ENCODE results near the gene BMP6.

Gene BMP6

DNA sequence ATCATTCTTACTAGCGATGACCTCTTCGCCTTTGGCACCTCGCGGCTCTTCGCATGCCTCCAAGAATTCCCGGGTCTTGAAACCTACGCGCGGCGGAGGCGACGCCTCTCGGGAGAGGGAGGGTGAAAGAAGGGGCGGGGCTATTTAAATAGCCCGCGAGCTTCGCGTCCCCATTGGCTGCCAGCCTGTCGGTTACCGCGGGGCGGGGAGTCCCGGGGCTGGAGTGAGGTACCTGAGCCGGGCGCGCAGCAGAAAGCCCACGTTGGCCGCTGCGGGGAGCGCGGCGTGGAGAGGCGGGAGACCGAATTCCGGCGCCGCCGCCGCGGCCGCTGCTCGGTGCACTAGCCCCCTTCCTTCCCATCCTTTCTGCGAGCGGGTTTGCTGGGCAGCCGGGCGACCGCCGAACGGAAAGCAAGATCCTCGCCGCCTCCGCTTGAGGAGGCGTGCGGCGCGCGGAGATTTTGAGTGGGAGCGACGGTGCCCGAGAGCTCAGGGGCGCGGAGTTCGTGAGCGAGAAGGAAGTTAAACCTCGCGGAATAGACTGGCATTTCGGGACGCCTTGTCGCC is at the start of gene BMP6:
Gene BMP6 (plus strand): TSS at position 251 of the 567 bp plus-strand sequence. CDS start 857 bp downstream, outside the sequence.
- H3K9me3 Mint-ChIP-seq: no peaks in the 10 kb centered on the region
- H3K4me1 Mint-ChIP-seq: peaks cover 34% of the 10 kb centered on the region
- peak; percentile 74 for ATAC-seq
- peaks cover 90% of the 10 kb centered on the region for H3K27me3 Mint-ChIP-seq
- DNase-seq: peak; percentile 49 to 63
- peak within 1 kb of the TSS; percentile 78 to 90 for H3K4me3 Mint-ChIP-seq
- H3K27ac Mint-ChIP-seq: no peak within 1 kb of the TSS

DNA sequence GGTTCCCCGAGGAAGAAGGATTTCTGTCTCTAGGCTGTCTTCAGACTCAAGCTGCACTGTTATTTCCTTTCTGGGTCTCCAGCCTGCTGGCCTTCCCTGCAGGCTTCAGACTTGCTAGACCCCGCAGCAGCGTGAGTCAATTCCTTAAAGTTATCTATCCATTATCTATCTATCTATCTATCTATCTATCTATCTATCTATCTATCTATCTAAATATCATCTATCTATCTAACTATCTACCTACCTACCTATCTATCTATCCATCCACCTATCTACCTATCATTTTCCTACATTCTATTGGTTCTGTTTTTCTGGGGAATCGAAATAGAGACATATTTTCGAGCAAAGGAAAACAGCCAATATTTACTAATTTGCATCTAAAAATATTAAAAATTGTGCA is 48.7 kb upstream of the BMP6 start:
- no peak for DNase-seq
- no peak for ATAC-seq
- H3K27me3 Mint-ChIP-seq: peaks cover 29% of the 10 kb centered on the region

DNA sequence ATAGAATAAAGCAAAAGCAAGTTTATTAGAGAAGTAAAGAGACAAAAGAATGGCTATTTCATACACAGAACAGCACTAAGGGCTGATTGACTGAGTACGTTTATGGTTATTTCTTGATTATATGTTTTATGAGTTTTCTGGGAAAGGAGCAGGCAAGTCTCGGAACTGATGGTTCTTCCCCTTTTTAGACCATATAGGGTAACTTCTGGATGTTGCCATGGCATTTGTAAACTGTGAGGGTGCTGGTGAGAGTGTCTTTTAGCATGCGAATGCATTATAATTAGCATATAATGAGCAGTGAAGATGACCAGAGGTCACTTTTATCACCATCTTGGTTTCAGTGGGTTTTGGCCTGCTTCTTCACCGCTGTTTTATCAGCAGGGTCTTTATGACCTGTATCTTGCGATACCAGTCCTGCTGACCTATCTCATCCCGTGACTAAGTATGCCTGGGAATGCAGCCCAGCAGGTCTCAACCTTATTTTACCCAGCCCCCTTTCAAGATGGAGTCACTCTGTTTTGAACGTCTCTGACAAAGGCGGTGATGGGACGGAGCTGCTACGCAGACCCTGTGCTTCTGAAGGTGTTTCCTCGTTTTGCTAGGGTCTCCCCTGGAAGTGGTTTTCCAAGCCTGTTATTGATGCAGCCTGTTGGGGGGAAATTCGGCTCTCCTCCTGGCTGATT is 45.4 kb upstream of the BMP6 start:
- no peak for ATAC-seq
- H3K27ac Mint-ChIP-seq: no peak overlapping the region
- H3K4me3 Mint-ChIP-seq: no peak overlapping the region
- H3K27me3 Mint-ChIP-seq: peaks cover 29% of the 10 kb centered on the region
- H3K4me1 Mint-ChIP-seq: no peaks in the 10 kb centered on the region
- no peak for DNase-seq
- H3K9me3 Mint-ChIP-seq: no peaks in the 10 kb centered on the region

More for the DNA sequence above, 48.7 kb upstream of the BMP6 start:
- H3K4me1 Mint-ChIP-seq: no peaks in the 10 kb centered on the region
- no peak overlapping the region for H3K27ac Mint-ChIP-seq
- H3K9me3 Mint-ChIP-seq: no peaks in the 10 kb centered on the region
- H3K4me3 Mint-ChIP-seq: no peak overlapping the region

DNA sequence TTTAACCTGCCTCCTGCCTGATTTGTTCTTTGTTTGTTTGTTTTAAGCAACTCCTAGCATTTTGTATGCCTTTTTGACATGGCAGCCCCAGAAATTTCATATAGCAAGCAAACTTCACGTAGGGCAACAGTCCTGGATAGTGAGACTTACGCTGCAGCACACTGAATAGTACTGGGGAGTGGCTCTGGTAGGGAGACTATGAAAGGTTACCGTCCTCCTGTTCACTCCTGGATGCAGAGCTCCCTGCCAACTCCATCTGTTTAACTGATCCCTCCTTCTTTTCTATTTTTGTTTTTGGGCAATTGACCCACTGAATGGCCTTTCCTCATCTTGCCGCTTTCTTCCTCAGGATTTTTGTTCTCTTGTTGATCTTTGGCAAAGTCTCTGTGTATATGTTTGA is 44.5 kb upstream of the BMP6 start:
- H3K4me1 Mint-ChIP-seq: no peaks in the 10 kb centered on the region
- no peaks in the 10 kb centered on the region for H3K9me3 Mint-ChIP-seq
- H3K27ac Mint-ChIP-seq: no peak overlapping the region
- H3K4me3 Mint-ChIP-seq: no peak overlapping the region
- ATAC-seq (no peak), DNase-seq (no peak)
- H3K27me3 Mint-ChIP-seq: peaks cover 29% of the 10 kb centered on the region

DNA sequence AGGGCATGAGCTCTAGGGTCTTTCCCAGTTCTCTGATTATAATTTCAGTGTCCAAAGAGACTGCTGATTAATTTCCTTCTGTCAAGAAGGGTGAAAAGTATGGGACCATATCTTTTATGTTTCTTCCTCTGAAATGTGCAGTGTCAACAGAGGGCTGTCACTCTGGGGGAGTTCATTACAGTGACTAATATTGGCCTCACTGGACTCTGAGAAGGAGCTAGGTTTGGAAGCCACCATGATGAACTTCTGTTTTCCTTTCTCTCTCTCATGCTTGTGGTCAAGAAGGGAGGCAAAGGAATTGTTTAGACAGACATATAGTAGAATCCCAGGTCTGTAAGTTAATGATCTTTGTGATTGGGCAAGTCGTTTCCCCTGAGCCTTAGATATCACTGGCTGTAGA is 41.8 kb upstream of the BMP6 start:
- DNase-seq (no peak), ATAC-seq (no peak)
- Mint-ChIP-seq H3K27ac (no peak overlapping the region), H3K4me3 (no peak overlapping the region), H3K4me1 (no peaks in the 10 kb centered on the region), H3K9me3 (no peaks in the 10 kb centered on the region), H3K27me3 (peaks cover 35% of the 10 kb centered on the region)

DNA sequence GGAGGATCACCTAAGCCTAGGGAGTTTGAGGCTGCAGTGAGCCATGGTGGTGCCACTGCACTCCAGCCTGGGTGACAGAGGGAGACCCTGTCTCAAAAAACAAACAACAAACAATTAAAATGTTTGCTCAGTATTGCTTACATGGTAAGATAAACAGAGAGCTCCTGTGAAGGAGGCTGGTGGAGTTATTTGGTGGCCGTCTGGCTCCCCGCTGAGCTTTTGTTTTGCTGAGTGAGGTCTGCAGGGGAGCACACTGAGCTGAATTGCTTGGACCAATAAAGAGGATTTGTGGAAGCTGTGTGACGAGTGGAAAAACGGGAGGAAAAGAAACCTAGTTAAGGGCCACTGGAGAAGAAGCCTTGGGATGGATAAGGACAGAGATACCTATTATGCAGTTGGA is 41.1 kb upstream of the BMP6 start:
- no peak overlapping the region for H3K27ac Mint-ChIP-seq
- peaks cover 37% of the 10 kb centered on the region for H3K27me3 Mint-ChIP-seq
- H3K4me1 Mint-ChIP-seq: no peaks in the 10 kb centered on the region
- no peak for DNase-seq
- H3K9me3 Mint-ChIP-seq: no peaks in the 10 kb centered on the region
- no peak overlapping the region for H3K4me3 Mint-ChIP-seq
- no peak for ATAC-seq

DNA sequence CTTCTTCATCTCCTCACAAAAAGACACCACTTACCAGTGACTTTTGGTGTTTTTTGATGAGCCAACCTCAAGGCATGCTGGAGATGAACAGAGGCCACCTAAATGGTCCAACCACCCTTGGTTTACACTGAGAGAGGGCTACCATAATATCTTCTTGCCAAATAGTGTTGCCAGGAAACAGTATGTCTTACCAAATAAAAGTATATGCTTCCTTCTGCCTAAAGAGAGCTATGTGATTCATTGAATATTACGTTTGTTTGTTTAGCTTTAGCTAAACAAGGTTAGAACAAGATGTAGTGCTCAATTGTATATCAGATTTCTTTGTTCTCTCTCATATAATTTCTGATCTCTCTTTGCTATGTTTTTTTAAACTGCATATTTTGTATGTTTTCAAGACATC is 40.6 kb upstream of the BMP6 start:
- Mint-ChIP-seq H3K9me3 (no peaks in the 10 kb centered on the region), H3K4me3 (no peak overlapping the region), H3K27me3 (peaks cover 37% of the 10 kb centered on the region), H3K27ac (no peak overlapping the region), H3K4me1 (no peaks in the 10 kb centered on the region)
- DNase-seq (no peak), ATAC-seq (no peak)

DNA sequence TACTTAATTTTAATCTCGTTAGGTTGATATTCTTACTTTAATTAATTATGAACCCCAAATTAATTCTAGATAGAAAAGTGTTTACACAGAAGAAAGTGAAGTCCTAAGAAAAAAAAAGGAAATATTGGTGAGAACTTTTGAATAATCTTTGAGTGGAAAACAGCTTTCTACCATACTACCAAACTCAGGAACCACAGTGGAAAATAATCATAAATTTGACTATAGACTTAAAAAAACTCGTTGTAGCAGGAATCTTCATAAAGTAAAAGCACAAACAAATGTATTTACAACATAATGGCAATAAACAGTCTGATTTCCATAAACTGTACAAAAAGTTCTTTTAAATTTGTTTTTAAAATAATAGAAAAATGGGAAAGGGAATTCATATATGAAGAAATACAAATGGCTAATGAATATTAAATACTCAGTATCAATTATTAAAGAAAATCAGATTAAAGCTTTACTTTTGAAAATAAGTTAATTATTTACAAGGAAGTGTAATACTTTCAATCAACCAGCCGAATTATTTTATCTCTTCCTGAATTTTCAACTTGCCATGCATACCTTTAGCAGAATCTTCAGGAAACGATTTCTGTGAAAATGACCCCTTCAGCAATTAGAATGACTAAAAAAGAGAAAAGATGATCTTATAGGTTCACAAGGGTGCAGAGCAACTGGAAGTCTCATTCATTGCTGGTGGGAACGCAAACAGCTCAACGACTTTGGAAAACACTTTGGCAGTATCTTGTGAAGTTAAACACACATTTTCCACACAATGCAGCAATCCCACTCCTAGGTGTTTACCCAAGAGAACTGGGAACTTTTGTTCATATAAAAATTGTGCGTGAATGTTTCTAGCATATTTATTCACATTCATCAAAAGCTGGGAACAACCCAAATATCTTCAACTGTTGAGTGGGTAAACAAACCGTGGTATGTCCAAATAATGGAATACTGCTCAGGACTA is 38.5 kb upstream of the BMP6 start:
- peaks cover 6% of the 10 kb centered on the region for H3K4me1 Mint-ChIP-seq
- ATAC-seq (no peak), DNase-seq (no peak)
- H3K4me3 Mint-ChIP-seq: no peak overlapping the region
- no peaks in the 10 kb centered on the region for H3K9me3 Mint-ChIP-seq
- H3K27me3 Mint-ChIP-seq: peaks cover 46% of the 10 kb centered on the region
- no peak overlapping the region for H3K27ac Mint-ChIP-seq

DNA sequence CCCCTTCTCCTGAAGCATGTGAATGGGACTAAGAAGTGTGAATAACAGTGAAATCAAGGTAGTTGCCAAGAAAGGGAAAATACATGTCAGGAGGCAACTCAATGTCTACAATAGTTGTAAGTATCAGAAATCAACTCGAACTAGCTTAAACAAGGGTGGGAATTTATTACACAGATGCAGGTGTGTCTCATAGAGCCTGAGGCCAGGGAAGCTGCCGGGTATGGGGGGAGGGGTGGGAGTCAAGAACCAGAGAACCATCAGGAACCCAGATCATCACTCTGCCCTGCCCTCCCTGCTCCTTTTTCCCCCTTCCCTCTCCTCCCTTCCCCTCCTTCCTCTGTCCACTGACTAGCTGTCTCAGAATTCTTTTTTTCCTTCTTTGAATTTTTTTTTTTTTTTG is 34.9 kb upstream of the BMP6 start:
- ATAC-seq: no peak
- H3K27me3 Mint-ChIP-seq: peaks cover 41% of the 10 kb centered on the region
- no peak overlapping the region for H3K27ac Mint-ChIP-seq

DNA sequence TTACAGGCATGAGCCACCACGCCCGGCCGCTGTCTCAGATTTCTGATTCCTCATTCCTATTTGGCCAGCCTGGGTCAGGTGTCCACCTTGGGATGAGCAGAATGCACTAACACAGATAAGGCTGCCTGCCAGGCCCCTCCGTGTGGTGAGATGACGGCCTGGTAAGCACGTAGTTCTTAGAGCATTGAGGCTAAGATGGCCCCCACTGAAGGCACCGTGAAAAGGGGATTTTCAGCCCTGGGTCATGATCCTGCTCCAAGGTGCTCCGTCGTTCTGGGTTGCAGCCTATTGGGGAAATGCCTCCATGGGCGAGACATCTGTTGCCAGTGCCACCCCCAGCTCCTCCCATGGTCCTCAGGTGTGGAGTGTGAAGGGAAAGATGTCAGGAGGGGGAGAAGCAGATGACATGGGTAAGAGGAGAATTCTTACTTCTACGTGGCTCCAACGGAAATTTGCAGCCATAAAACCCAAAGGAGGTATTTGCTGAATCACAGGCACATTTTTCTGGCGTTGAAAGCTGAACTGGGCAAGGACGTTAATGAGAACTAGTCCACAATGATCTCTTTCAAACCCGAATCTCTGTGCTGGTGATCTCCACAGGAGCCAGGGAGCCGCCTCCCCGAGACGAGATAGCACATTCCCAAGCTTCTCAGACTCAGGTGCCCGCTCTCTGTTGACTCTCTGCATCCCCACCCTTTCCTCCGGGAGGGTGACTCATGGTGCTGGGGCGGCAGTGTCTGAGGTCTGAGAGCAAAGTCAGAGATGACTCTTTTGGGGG is 34.0 kb upstream of the BMP6 start:
- Mint-ChIP-seq H3K4me3 (no peak overlapping the region), H3K9me3 (no peaks in the 10 kb centered on the region), H3K4me1 (peaks cover 7% of the 10 kb centered on the region), H3K27me3 (peaks cover 47% of the 10 kb centered on the region), H3K27ac (no peak overlapping the region)
- peak; percentile 70 for ATAC-seq
- DNase-seq: no peak

More for the DNA sequence above, 34.9 kb upstream of the BMP6 start:
- no peak for DNase-seq
- no peaks in the 10 kb centered on the region for H3K9me3 Mint-ChIP-seq
- no peak overlapping the region for H3K4me3 Mint-ChIP-seq
- H3K4me1 Mint-ChIP-seq: peaks cover 7% of the 10 kb centered on the region

DNA sequence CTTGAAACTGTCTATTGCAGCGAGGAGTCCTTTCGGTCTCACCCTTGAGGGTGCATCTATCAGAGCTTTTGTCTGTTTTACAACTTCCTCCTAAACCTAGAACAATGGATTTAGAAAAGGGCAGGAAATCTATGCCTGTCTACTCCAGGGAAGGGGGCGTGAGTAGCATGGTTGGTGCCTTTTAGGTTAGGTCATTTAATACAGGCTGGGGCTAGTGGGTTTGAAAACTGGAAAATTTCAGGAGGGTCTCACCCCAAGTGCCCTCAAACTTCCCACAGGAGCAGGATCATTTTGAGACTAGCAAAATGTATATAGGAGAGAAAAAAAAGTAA is 33.5 kb upstream of the BMP6 start:
- Mint-ChIP-seq H3K4me1 (peaks cover 7% of the 10 kb centered on the region), H3K27me3 (peaks cover 52% of the 10 kb centered on the region), H3K27ac (no peak overlapping the region), H3K4me3 (no peak overlapping the region), H3K9me3 (no peaks in the 10 kb centered on the region)
- DNase-seq: no peak
- no peak for ATAC-seq

DNA sequence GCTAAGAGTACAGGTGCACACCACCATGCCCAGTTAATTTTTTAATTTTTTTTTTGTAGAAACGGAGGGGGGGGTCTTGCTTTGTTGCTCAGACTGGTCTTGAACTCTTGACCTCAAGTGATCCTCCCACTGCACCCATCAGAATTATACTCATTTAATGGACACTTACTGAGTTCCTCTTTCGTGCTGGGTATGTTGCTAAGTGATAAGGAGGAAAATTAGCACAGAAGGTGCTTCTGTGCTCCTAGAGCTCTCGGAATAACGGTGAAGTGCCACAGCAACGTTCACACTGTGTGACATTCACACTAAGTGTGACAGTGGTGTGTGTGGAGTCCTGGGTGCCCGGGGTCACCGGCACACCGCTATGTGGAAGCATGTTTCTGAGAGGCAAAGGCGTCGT is 32.1 kb upstream of the BMP6 start:
- H3K4me1 Mint-ChIP-seq: peaks cover 16% of the 10 kb centered on the region
- DNase-seq (no peak), ATAC-seq (no peak)
- no peak overlapping the region for H3K4me3 Mint-ChIP-seq
- no peaks in the 10 kb centered on the region for H3K9me3 Mint-ChIP-seq
- no peak overlapping the region for H3K27ac Mint-ChIP-seq
- H3K27me3 Mint-ChIP-seq: peaks cover 48% of the 10 kb centered on the region

DNA sequence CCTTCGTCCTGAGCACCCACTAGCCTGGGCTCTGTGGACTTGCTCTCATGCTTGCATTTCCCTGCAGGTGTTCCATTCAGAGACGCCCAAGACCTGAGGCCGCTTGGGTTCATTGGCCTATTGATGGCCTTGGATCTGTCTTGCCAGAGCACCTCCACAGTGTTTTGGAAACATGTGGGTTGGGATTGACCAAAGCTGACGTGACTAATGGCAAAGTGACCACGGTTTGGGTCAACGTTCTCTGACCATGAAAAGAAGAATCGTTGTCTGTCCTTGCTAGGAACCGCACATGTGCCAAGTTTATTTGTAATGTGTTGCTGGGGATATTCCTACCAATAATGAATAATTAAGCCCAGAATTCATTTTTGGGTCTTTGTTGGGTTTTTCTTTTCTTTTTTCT is 29.8 kb upstream of the BMP6 start:
- Mint-ChIP-seq H3K27me3 (peaks cover 26% of the 10 kb centered on the region), H3K27ac (no peak overlapping the region)
- ATAC-seq: no peak

DNA sequence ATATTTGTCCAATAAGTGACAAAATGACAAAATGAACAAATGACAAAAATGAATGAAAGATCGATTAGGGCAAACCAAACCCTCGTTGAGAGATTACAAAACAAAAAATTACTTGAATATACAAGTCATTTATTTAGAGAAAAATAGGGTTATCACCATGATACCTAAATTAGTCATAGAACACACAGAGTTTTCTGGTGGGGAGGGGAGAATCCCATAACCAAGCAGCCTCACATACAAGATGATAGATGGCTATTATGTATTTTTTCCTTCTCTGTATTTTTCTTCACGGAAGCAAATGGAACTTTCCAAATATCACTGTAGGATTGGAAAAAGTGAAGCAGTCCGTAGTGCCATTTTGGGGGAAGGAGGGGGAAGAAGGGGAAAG is 28.5 kb upstream of the BMP6 start:
- H3K9me3 Mint-ChIP-seq: no peaks in the 10 kb centered on the region
- H3K4me3 Mint-ChIP-seq: peak overlapping the region in 1 of 2 donors; percentile 29
- peak overlapping the region in 1 of 2 donors; percentile 38 for H3K27ac Mint-ChIP-seq
- ATAC-seq (peak; percentile 48), DNase-seq (no peak)
- H3K4me1 Mint-ChIP-seq: peaks cover 10% of the 10 kb centered on the region
- peaks cover 12% of the 10 kb centered on the region for H3K27me3 Mint-ChIP-seq

More for the DNA sequence above, 29.8 kb upstream of the BMP6 start:
- no peak overlapping the region for H3K4me3 Mint-ChIP-seq
- DNase-seq: no peak
- H3K4me1 Mint-ChIP-seq: peaks cover 16% of the 10 kb centered on the region
- H3K9me3 Mint-ChIP-seq: no peaks in the 10 kb centered on the region

DNA sequence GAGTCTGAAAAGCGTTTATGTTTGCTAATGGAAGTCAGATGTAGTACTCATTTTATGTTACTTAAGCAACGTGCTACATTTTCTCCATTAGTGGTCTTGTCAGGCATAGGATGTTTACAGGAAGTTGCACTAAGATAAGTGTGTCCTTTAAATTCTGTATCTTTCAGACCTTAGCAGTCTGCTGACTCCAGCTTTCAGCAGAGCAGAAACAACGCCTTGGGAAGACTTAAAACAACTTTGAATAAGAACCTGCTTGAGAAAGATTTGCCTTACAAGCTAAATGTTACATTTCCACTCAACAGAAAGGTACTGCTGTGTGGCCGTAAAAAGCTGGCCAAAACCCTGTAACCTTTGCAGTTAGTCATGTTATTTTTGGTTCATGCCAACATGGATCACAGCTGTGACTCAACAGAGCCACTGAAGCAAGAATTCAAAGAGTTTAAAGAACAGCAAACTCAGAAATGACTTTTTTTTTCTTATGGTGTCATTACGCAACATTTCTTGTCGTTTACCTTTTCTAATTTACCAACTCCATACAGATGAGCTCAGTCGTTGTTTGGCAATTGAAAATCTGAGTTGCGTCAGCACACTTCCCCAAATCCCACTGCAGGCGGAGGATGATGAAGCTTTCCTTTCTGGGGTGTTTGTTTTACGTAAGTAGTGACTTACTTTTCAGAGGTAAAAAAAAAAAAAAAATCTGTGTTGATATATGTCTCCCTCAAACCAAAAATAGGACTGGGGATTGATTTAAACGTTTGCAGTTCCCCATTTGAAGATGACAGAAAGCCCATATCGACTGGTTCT is 27.9 kb upstream of the BMP6 start:
- Mint-ChIP-seq H3K27me3 (peaks cover 11% of the 10 kb centered on the region), H3K27ac (peak overlapping the region; percentile 38 to 82), H3K4me3 (peak overlapping the region; percentile 10 to 11), H3K4me1 (peaks cover 9% of the 10 kb centered on the region), H3K9me3 (no peaks in the 10 kb centered on the region)
- ATAC-seq (peak; percentile 82), DNase-seq (peak in 1 of 2 donors; percentile 23)
